OCI-LY3 (cell line): Measurements from ENCODE around the gene SNX21.
"Not testable (repeated sequence)": the region's sequence is repeated elsewhere in the genome, so short reads cannot be mapped to it uniquely, and the experiment has no call there.

ENCODE experiments used
- CTCF ChIP-seq: fragments of 200-600, 300-600 bp; sonication (generic); IDR thresholded peaks from 2 replicates; pipeline ENCODE4 v1.5.1; 2014; ENCODE audit warnings: antibody characterized with exemption, low read length, low read depth
- EZH2phosphoT487 ChIP-seq: fragments of 200-600 bp; shearing (Covaris generic); IDR thresholded peaks from 2 replicates; pipeline ENCODE4 v1.6.1; 2018; ENCODE audit warnings: antibody characterized with exemption, mixed run types, low read depth

- not testable (repeated sequence) for TF ChIP-seq CTCF, EZH2phosphoT487
These were observed 40.5 kb downstream of the SNX21 start for GRCh38 chr20:45874104-45874481.
